Psoas muscle (tissue), 8 donors: Measurements from ENCODE around the gene DNAL4. TPM values are rescaled to one million over a fixed set of nuclear protein-coding genes. Genes with fewer than 3 reads are reported as not detected.

ENCODE experiments used
- ATAC-seq, 4 donors: fragments of 200-7000 bp; cut with Tn5 transposase; one replicate each; pipeline ENCODE4 v1.9.1; 2020; ENCODE audit warnings: moderate library complexity in 3 of 4, mild to moderate bottlenecking in 2 of 4
- DNase-seq, 2 donors: peaks; one replicate each; pipeline ENCODE4 v3.0.0-alpha.2; 2020
- H3K27ac ChIP-seq: fragments of 200-600 bp; one replicate; pipeline ENCODE4 v1.8.0; 2022
- H3K27me3 ChIP-seq, 3 donors: fragments of 200-600 bp in 1 of 3; one replicate each; pipeline versions ENCODE4 v1.6.1 to v1.8.0; 2013 to 2022; ENCODE audit warnings: low read length in 2 of 3, mild to moderate bottlenecking in 2 of 3, moderate library complexity in 1 of 3; ENCODE audit not compliant: insufficient read depth in 3 of 3
- H3K36me3 ChIP-seq, 2 donors: fragments of 200-600 bp in 1 of 2; one replicate each; pipeline versions ENCODE4 v1.6.1 to v1.8.0; 2013 to 2022; ENCODE audit warnings: low read depth in 1 of 2, mild to moderate bottlenecking in 1 of 2, moderate library complexity in 1 of 2; ENCODE audit not compliant: insufficient read depth in 1 of 2
- H3K4me1 ChIP-seq: fragments of 200-600 bp; one replicate; pipeline ENCODE4 v1.8.0; 2022
- H3K4me3 ChIP-seq: fragments of 200-600 bp; one replicate; pipeline ENCODE4 v1.8.0; 2022; ENCODE audit warnings: mild to moderate bottlenecking
- H3K9me3 ChIP-seq: fragments of 200-600 bp; one replicate; pipeline ENCODE4 v1.8.0; 2022
- WGBS, 3 donors: extraction: QIAGEN DNeasy Blood & Tissue Kit; methylation state at CpG; one replicate each; pipeline versions ENCODE4 v1.1.6 to v1.1.7; 2013; 5-methylcytosine and 5-hydroxymethylcytosine counted together
- intact Hi-C, 2 donors: fragments of 100-400 bp; cut with DNase I; formaldehyde crosslinking; loops; one replicate each; pipeline versions ENCODE4 v1.11.0 to v1.14.2; 2022
- polyA plus RNA-seq, 3 donors: library from polyadenylated mRNA; stranded (reverse); fragments of 200-250 nt; gene quantifications; one replicate each; pipeline ENCODE4 v1.2.3, GENCODE V29; 2013
- total RNA-seq, 4 donors: library from RNA; stranded (reverse); fragmentation: NEBNext Ultra II Directional in 2 of 4; extraction: Animal tissue kit (Norgen Biotek cat#: 25700) in 2 of 4; gene quantifications; one replicate each; pipeline versions ENCODE4 v1.2.1 to v1.2.4, GENCODE V29; 2021 to 2023
- TF ChIP-seq, protein P1 (sequence below): fragments of 200-600 bp; IDR thresholded peaks from one replicate; pipeline ENCODE4 v1.8.0; 2022; ENCODE audit warnings: antibody characterized with exemption
- donor health status: healthy with polysubstance abuse.
- donor health status: DM: no; HTN: no; CAD: no; lungs with moderate emphysema.
- donor health status: Bipolar disorder and iron deficiency.
- donor health status: healthy.
- donor health status: DM: yes; HTN: yes; CAD: no.
- donor health status: DM: no; HTN: no; CAD: no.
- donor health status: DM: no; HTN: no; CAD: no.
- donor health status: DM: yes; HTN: yes; CAD: no.

DNAL4 gene
- total and polyA plus RNA-seq, 7 donors, result 3.5 to 13.9 (median 5.8) TPM

DNA sequence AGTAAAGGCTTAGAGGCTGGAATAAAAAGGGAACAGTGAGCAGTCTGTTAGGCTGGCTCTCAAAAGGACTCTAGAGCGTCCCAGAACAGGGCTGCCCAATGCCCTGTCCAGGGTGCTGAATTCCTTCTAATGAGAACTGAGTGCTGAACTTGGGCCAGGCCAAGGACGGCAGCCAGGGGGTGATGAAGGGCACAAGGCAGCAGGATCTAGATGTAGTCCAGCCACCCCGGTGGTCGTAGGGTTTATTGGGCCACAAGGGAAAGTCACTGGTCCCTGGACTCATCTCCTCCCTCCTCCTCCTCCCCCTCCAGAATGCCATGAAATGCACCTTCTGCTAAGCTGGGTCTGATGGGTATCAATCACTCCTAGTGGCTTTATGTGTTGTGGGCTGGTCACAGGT is 30.6 kb upstream of the DNAL4 start:
- Histone ChIP-seq H3K36me3 (no peaks in the 10 kb centered on the region), H3K4me3 (no peak overlapping the region), H3K27ac (no peak overlapping the region), H3K27me3 (peaks cover 0 to 14% (median 0%) of the 10 kb centered on the region in 3 donors), H3K4me1 (no peaks in the 10 kb centered on the region), H3K9me3 (no peaks in the 10 kb centered on the region)
- ATAC-seq, result peak in 2 of 4 donors; percentile 59 to 64
- WGBS, 3 donors, result 0 to 3% (median 0%) methylated on average over 4 of the region's 4 CpGs
- intact Hi-C loops, result no loop called here
- TF ChIP-seq, protein P1, sequence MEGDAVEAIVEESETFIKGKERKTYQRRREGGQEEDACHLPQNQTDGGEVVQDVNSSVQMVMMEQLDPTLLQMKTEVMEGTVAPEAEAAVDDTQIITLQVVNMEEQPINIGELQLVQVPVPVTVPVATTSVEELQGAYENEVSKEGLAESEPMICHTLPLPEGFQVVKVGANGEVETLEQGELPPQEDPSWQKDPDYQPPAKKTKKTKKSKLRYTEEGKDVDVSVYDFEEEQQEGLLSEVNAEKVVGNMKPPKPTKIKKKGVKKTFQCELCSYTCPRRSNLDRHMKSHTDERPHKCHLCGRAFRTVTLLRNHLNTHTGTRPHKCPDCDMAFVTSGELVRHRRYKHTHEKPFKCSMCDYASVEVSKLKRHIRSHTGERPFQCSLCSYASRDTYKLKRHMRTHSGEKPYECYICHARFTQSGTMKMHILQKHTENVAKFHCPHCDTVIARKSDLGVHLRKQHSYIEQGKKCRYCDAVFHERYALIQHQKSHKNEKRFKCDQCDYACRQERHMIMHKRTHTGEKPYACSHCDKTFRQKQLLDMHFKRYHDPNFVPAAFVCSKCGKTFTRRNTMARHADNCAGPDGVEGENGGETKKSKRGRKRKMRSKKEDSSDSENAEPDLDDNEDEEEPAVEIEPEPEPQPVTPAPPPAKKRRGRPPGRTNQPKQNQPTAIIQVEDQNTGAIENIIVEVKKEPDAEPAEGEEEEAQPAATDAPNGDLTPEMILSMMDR, result no peak
- DNase-seq, result peak in 1 of 2 donors; percentile 37

DNA sequence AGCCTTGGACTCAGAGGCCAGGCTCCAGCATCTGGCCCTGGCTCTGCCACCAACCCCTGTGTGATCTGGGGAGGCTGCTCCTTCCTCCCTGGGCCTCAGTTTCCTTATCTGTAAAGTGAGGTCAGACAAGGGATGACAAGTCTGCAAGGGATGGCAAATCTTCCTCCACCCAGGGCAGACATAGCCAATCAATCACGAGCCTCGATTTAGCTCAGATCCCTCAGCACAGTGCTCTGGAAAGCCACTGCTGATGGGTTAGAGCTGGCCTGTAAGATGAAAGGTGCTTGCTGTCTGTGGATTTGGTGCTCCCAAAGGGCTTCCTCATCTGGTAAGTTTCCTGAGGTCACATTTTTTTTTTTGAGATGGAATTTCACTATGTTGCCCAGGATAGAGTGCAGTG is 29.7 kb upstream of the DNAL4 start:
- no peak for DNase-seq
- ATAC-seq, result no peak
- H3K4me1 ChIP-seq, result no peaks in the 10 kb centered on the region
- no peak overlapping the region for H3K4me3 ChIP-seq
- TF ChIP-seq, protein P1, result no peak
- 68 to 85% (median 75%) methylated on average over 2 of the region's 2 CpGs for WGBS, 3 donors
- H3K36me3 ChIP-seq, result no peaks in the 10 kb centered on the region
- no peak overlapping the region for H3K27ac ChIP-seq
- peaks cover 0 to 14% (median 0%) of the 10 kb centered on the region in 3 donors for H3K27me3 ChIP-seq
- H3K9me3 ChIP-seq, result no peaks in the 10 kb centered on the region
- intact Hi-C loops, result no loop called here

DNA sequence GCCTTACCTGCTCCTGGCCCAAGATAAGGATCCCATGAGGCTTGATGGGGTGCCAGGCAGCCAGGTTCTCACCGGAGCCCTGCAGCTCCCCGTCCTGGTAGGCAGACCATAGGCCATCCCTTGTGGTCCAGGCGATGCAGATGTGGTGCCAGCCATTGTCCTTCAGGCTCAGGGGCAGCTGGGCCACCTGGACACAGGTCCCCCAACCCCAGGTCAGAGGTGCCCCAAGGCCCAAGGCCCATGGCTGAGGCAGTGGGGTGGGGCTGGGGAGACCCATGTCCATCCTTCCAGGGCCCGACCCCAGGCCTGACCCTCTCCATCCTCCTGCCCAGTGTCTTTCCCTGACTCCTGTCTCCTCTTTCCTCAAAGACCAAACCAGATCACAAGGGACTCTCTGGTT is 29.1 kb upstream of the DNAL4 start:
- DNase-seq (no peak), ATAC-seq (no peak)
- no peaks in the 10 kb centered on the region for H3K4me1 ChIP-seq
- intact Hi-C loops, result no loop called here
- peaks cover 0 to 11% (median 0%) of the 10 kb centered on the region in 3 donors for H3K27me3 ChIP-seq
- 83 to 84% (median 84%) methylated on average over 4 of the region's 4 CpGs for WGBS, 3 donors
- TF ChIP-seq, protein P1, result no peak
- no peak overlapping the region for H3K4me3 ChIP-seq
- H3K36me3 ChIP-seq, result no peaks in the 10 kb centered on the region
- H3K27ac ChIP-seq, result no peak overlapping the region
- H3K9me3 ChIP-seq, result no peaks in the 10 kb centered on the region

DNA sequence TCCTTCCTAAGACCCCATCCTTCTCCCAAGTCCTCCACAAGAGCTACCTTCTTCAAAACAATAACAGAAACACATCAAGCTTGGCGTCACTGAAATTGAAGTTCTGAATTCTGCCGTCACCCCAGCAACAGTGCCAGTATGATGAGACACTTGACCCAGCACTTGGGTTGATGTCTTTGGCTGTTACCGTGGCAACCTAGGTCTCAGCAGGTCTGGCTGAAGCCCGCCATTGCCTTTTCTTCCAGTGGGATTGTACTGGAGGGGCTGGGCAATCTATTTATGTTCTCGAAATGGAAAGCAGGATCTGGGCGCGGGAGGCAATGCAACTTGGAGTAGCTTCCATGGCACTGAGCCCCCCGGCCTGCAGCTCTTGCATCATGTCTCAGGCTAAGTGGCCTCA is 26.1 kb upstream of the DNAL4 start:
- WGBS, 3 donors, result 71 to 75% (median 72%) methylated on average over 8 of the region's 8 CpGs
- no peak for DNase-seq
- intact Hi-C loops, result no loop called here

More for the DNA sequence above, 26.1 kb upstream of the DNAL4 start:
- TF ChIP-seq, protein P1, result no peak
- Histone ChIP-seq H3K9me3 (no peaks in the 10 kb centered on the region), H3K36me3 (no peaks in the 10 kb centered on the region), H3K27ac (no peak overlapping the region), H3K27me3 (peaks cover 0 to 2% (median 0%) of the 10 kb centered on the region in 3 donors), H3K4me1 (no peaks in the 10 kb centered on the region), H3K4me3 (no peak overlapping the region)
- ATAC-seq, result no peak
